ENCODE measurements around the gene SRGAP3.

Gene SRGAP3

DNA sequence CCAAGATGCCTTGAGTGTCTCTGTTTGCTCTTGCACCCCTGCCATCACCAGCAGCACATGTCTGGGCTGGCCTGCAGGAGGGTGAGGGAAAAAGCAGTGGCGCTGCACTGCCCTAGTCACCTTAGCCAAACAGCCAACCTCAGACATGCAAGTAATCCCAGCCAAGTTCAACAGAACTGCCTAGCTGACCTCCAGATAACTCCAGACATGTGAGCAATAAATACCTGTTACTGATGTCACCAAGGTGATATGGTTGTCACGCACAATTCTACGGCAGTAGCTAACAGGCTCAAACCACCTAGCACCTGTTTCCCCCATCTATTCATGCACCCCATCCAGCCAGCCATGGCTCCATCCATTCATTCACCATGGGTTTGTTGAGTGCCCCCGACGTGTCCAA lies 99.9 kb downstream of the SRGAP3 start:
- Histone ChIP-seq H3K27ac (ENCODE audit: poor library complexity, severe bottlenecking) (peak overlapping the region; percentile 53), H3K27me3 (ENCODE audit: insufficient read depth, poor library complexity, severe bottlenecking) (no peaks in the 10 kb centered on the region), H3K36me3 (ENCODE audit: low read depth) (no peaks in the 10 kb centered on the region), H3K4me1 (ENCODE audit: insufficient read depth, poor library complexity, severe bottlenecking) (peaks cover 38% of the 10 kb centered on the region), H3K4me3 (ENCODE audit: severe bottlenecking) (no peak overlapping the region), H3K9me3 (ENCODE audit: severe bottlenecking) (no peaks in the 10 kb centered on the region)
- no peak for DNase-seq (ENCODE audit: low spot score)
- peak; percentile 24; the same call in 2 of the 3 replicates for ATAC-seq (ENCODE audit: low read depth)
- TF ChIP-seq, protein P1, sequence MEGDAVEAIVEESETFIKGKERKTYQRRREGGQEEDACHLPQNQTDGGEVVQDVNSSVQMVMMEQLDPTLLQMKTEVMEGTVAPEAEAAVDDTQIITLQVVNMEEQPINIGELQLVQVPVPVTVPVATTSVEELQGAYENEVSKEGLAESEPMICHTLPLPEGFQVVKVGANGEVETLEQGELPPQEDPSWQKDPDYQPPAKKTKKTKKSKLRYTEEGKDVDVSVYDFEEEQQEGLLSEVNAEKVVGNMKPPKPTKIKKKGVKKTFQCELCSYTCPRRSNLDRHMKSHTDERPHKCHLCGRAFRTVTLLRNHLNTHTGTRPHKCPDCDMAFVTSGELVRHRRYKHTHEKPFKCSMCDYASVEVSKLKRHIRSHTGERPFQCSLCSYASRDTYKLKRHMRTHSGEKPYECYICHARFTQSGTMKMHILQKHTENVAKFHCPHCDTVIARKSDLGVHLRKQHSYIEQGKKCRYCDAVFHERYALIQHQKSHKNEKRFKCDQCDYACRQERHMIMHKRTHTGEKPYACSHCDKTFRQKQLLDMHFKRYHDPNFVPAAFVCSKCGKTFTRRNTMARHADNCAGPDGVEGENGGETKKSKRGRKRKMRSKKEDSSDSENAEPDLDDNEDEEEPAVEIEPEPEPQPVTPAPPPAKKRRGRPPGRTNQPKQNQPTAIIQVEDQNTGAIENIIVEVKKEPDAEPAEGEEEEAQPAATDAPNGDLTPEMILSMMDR (IDR thresholded peaks at IDR 0.05; ENCODE audit: poor library complexity, severe bottlenecking), result no peak

DNA sequence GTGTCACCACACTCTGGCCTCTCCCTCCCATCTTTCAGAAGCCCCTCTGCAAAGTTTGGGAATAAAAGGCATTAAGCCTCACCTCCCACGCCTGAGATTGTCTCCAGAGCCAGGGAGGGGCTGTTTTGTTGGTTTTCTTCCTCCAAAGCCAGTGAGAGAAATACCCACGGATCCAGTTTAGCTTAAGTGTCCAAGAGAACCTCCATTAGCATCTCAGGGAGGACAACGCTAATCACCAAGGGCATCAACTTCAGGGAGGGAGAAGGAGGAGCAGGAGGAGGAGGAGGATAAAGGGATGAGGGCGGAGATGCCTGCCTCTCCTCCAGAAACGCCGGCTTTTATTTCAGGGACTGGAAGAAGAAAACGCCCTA lies 101.6 kb downstream of the SRGAP3 start:
- DNase-seq (ENCODE audit: low spot score) (no peak), ATAC-seq (ENCODE audit: low read depth) (no peak)
- Histone ChIP-seq H3K27me3 (ENCODE audit: insufficient read depth, poor library complexity, severe bottlenecking) (no peaks in the 10 kb centered on the region), H3K4me3 (ENCODE audit: severe bottlenecking) (no peak overlapping the region), H3K27ac (ENCODE audit: poor library complexity, severe bottlenecking) (peak overlapping the region; percentile 51), H3K36me3 (ENCODE audit: low read depth) (no peaks in the 10 kb centered on the region), H3K4me1 (ENCODE audit: insufficient read depth, poor library complexity, severe bottlenecking) (peaks cover 38% of the 10 kb centered on the region), H3K9me3 (ENCODE audit: severe bottlenecking) (no peaks in the 10 kb centered on the region)
- TF ChIP-seq, protein P1 (IDR thresholded peaks at IDR 0.05; ENCODE audit: poor library complexity, severe bottlenecking), result no peak

DNA sequence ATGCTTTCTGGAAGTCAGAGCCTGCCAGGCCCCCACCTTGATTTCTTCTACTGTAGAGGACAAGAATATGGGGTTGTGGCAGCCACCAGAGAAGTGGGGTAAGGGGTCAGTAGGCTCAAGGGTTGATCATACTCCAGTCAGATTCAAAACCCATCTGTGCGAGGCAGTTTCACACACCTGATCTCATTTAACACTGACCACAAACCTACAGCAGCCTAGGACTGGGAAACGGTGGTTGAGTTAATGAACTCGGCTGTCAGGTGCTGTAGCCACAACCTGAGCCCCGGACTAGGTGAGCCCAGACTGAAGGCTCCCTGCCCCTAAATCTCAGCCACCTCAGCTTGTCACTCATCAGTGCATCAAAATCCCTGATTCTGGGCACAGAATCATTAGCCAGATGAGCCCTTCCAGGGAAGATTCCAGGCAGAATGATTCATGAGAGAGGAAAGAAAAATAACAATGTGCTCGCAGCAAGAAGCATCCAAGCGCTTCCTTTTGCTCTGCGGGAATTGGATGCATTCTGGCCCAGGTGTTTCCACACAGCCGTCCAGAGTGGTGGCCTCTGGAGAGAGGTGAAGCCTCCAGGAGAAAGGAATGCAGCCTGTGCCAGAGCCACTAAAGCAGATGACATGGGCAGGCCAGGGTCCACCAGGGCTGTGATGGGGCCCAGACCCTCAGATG lies 102.1 kb downstream of the SRGAP3 start:
- TF ChIP-seq, protein P1 (IDR thresholded peaks at IDR 0.05; ENCODE audit: poor library complexity, severe bottlenecking), result no peak
- Histone ChIP-seq H3K4me1 (ENCODE audit: insufficient read depth, poor library complexity, severe bottlenecking) (peaks cover 40% of the 10 kb centered on the region), H3K36me3 (ENCODE audit: low read depth) (no peaks in the 10 kb centered on the region), H3K4me3 (ENCODE audit: severe bottlenecking) (no peak overlapping the region), H3K27ac (ENCODE audit: poor library complexity, severe bottlenecking) (peak overlapping the region; percentile 51), H3K9me3 (ENCODE audit: severe bottlenecking) (no peaks in the 10 kb centered on the region), H3K27me3 (ENCODE audit: insufficient read depth, poor library complexity, severe bottlenecking) (no peaks in the 10 kb centered on the region)
- no peak for DNase-seq (ENCODE audit: low spot score)
- ATAC-seq (ENCODE audit: low read depth), result peak; percentile 60

GRCh38 chr3:9146367-9147071 lies 102.9 kb downstream of the SRGAP3 start:
- no peak for DNase-seq (ENCODE audit: low spot score)

More at GRCh38 chr3:9146367-9147071, 102.9 kb downstream of the SRGAP3 start:
- H3K27me3 ChIP-seq (ENCODE audit: insufficient read depth, poor library complexity, severe bottlenecking), result no peaks in the 10 kb centered on the region
- H3K4me3 ChIP-seq (ENCODE audit: severe bottlenecking), result no peak overlapping the region
- H3K4me1 ChIP-seq (ENCODE audit: insufficient read depth, poor library complexity, severe bottlenecking), result peaks cover 45% of the 10 kb centered on the region
- TF ChIP-seq, protein P1 (IDR thresholded peaks at IDR 0.05; ENCODE audit: poor library complexity, severe bottlenecking), result no peak
- peak overlapping the region; percentile 51 for H3K27ac ChIP-seq (ENCODE audit: poor library complexity, severe bottlenecking)
- no peak for ATAC-seq (ENCODE audit: low read depth)
- no peaks in the 10 kb centered on the region for H3K9me3 ChIP-seq (ENCODE audit: severe bottlenecking)
- no peaks in the 10 kb centered on the region for H3K36me3 ChIP-seq (ENCODE audit: low read depth)
